HG03520 (cell line): ENCODE data around the gene CCDC200.
"Not testable (repeated sequence)": the region's sequence is repeated elsewhere in the genome, so short reads cannot be mapped to it uniquely, and the experiment has no call there.

Source experiments
- ATAC-seq: cut with Tn5 transposase; IDR thresholded peaks from one replicate; pipeline ENCODE4 v1.9.1; 2021; ENCODE audit warnings: mild to moderate bottlenecking, moderate library complexity; ENCODE audit not compliant: unreplicated experiment

CCDC200 gene

GRCh38 chr17:43216762-43217613 lies 11.4 kb downstream of the CCDC200 start:
- no peak for ATAC-seq

GRCh38 chr17:43216369-43216761 lies 12.1 kb downstream of the CCDC200 start:
- no peak for ATAC-seq

- ATAC-seq, result no peak
Observed at GRCh38 chr17:43215341-43215740, 13.1 kb downstream of the CCDC200 start.

GRCh38 chr17:43213545-43213944 lies 14.9 kb downstream of the CCDC200 start:
- ATAC-seq, result no peak

- no peak for ATAC-seq
Observed at GRCh38 chr17:43212641-43213490, 15.6 kb downstream of the CCDC200 start.

GRCh38 chr17:43211480-43212402 lies 16.7 kb downstream of the CCDC200 start, which contains the start of gene TMEM106A:
TMEM106A (plus strand) TSS chr17:43211875; CDS start chr17:43213042, 1,167 bp downstream.
- ATAC-seq, result peak; percentile 81

- ATAC-seq, result no peak
Observed at GRCh38 chr17:43211123-43211479, 17.3 kb downstream of the CCDC200 start.

GRCh38 chr17:43210576-43210975 lies 17.8 kb downstream of the CCDC200 start:
- no peak for ATAC-seq

GRCh38 chr17:43203013-43203412 lies 25.4 kb downstream of the CCDC200 start:
- ATAC-seq, result not testable (repeated sequence)

GRCh38 chr17:43200127-43200526 lies 28.3 kb downstream of the CCDC200 start:
- no peak for ATAC-seq

GRCh38 chr17:43199633-43200032 lies 28.8 kb downstream of the CCDC200 start:
- ATAC-seq, result no peak

- ATAC-seq, result no peak
Observed at GRCh38 chr17:43193251-43193650, 35.2 kb downstream of the CCDC200 start.

- ATAC-seq, result not testable (repeated sequence)
Observed at GRCh38 chr17:43186656-43187055, 41.8 kb downstream of the CCDC200 start.

- no peak for ATAC-seq
Observed at GRCh38 chr17:43183921-43184320, 44.5 kb downstream of the CCDC200 start.

- no peak for ATAC-seq
Observed at GRCh38 chr17:43176119-43176570, 52.3 kb downstream of the CCDC200 start.

- no peak for ATAC-seq
Observed at GRCh38 chr17:43175213-43176118, 53.0 kb downstream of the CCDC200 start.

GRCh38 chr17:43171586-43172487 lies 56.6 kb downstream of the CCDC200 start:
- no peak for ATAC-seq
